ENCODE measurements around the gene HELT.

DNA sequence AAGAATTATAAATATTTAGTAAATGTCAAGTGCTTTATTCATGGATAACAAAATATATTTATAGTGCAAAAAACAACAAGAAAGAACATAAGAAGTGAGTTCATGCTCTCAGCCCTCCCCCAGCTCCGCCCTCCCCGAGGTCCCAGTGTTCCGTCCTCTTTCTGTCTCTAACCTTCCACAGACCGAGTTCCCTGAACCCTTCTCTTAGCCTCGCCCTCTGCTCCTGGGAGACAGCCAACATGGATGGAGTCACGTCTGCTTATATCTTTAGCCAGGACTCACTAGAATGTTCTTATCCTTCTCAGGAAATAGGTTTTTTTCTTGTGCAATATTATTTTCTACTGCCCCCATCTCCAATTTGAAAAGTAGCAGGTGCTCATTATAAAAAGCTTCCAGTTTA, 40.1 kb upstream of the HELT start:
- TF ChIP-seq, protein P1, sequence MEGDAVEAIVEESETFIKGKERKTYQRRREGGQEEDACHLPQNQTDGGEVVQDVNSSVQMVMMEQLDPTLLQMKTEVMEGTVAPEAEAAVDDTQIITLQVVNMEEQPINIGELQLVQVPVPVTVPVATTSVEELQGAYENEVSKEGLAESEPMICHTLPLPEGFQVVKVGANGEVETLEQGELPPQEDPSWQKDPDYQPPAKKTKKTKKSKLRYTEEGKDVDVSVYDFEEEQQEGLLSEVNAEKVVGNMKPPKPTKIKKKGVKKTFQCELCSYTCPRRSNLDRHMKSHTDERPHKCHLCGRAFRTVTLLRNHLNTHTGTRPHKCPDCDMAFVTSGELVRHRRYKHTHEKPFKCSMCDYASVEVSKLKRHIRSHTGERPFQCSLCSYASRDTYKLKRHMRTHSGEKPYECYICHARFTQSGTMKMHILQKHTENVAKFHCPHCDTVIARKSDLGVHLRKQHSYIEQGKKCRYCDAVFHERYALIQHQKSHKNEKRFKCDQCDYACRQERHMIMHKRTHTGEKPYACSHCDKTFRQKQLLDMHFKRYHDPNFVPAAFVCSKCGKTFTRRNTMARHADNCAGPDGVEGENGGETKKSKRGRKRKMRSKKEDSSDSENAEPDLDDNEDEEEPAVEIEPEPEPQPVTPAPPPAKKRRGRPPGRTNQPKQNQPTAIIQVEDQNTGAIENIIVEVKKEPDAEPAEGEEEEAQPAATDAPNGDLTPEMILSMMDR (IDR thresholded peaks at IDR 0.05): no peak
- no peak for TF ChIP-seq POLR2A (IDR thresholded peaks at IDR 0.05)
